Measurements from ENCODE around the gene CRISPLD2.

Gene CRISPLD2

GRCh38 chr16:84800158-84800978 is 19.4 kb upstream of the CRISPLD2 start:
- TF ChIP-seq GABPA (IDR thresholded peaks at IDR 0.05; ENCODE audit: low read depth) (no peak), CTCF (IDR thresholded peaks at IDR 0.05; ENCODE audit: insufficient read depth, low read length) (no peak), REST (IDR thresholded peaks at IDR 0.05; ENCODE audit: insufficient replicate concordance, low read depth) (no peak), POLR2AphosphoS5 (IDR thresholded peaks at IDR 0.05; ENCODE audit: low read depth) (no peak), SPI1 (IDR thresholded peaks at IDR 0.05; ENCODE audit: borderline replicate concordance, low read depth) (no peak)

GRCh38 chr16:84803146-84803545 is 16.6 kb upstream of the CRISPLD2 start:
- Histone ChIP-seq H3K27me3 (ENCODE audit: insufficient read depth, poor library complexity, severe bottlenecking) (no peaks in the 10 kb centered on the region), H3K27ac (replicated peaks) (no peak overlapping the region), H3K4me3 (replicated peaks; ENCODE audit: insufficient read depth, low read length) (no peak overlapping the region)
- no peak for TF ChIP-seq POLR2AphosphoS5 (IDR thresholded peaks at IDR 0.05; ENCODE audit: low read depth)
- TF ChIP-seq GABPA (IDR thresholded peaks at IDR 0.05; ENCODE audit: low read depth) = no peak
- TF ChIP-seq REST (IDR thresholded peaks at IDR 0.05; ENCODE audit: insufficient replicate concordance, low read depth) = no peak
- no peak for DNase-seq (ENCODE audit: low read depth in 1 of 2, low spot score in 1 of 2)

More at GRCh38 chr16:84800158-84800978, 19.4 kb upstream of the CRISPLD2 start:
- DNase-seq (ENCODE audit: low read depth in 1 of 2, low spot score in 1 of 2) = no peak
- no peak overlapping the region for H3K4me3 ChIP-seq (replicated peaks; ENCODE audit: insufficient read depth, low read length)
- no peak overlapping the region for H3K27ac ChIP-seq (replicated peaks)
- no peaks in the 10 kb centered on the region for H3K27me3 ChIP-seq (ENCODE audit: insufficient read depth, poor library complexity, severe bottlenecking)

GRCh38 chr16:84804326-84804725 is 15.5 kb upstream of the CRISPLD2 start:
- TF ChIP-seq POLR2AphosphoS5 (IDR thresholded peaks at IDR 0.05; ENCODE audit: low read depth) = no peak
- TF ChIP-seq SPI1 (IDR thresholded peaks at IDR 0.05; ENCODE audit: borderline replicate concordance, low read depth) = no peak
- TF ChIP-seq GABPA (IDR thresholded peaks at IDR 0.05; ENCODE audit: low read depth) = no peak
- TF ChIP-seq REST (IDR thresholded peaks at IDR 0.05; ENCODE audit: insufficient replicate concordance, low read depth) = no peak
- no peak for TF ChIP-seq CTCF (IDR thresholded peaks at IDR 0.05; ENCODE audit: insufficient read depth, low read length)
- Histone ChIP-seq H3K27me3 (ENCODE audit: insufficient read depth, poor library complexity, severe bottlenecking) (no peaks in the 10 kb centered on the region), H3K27ac (replicated peaks) (no peak overlapping the region), H3K4me3 (replicated peaks; ENCODE audit: insufficient read depth, low read length) (no peak overlapping the region)
- DNase-seq (ENCODE audit: low read depth in 1 of 2, low spot score in 1 of 2) = no peak

Measured in HL-60 (cell line).